ENCODE measurements around the gene GFRA1. TPM values are rescaled to one million over a fixed set of nuclear protein-coding genes. Genes with fewer than 3 reads are reported as not detected.

The GFRA1 gene
- total RNA-seq, 2 experiments from 2014 or later, result not detected

- no peaks in the 10 kb centered on the region for H3K36me3 ChIP-seq (ENCODE audit: insufficient read depth, low read length)
- intact Hi-C loops (cut with DNase I, micrococcal nuclease), result no loop called here
- Mint-ChIP-seq H3K4me3 (no peak overlapping the region), H3K9me3 (peaks cover 6% of the 10 kb centered on the region), H3K27me3 (no peaks in the 10 kb centered on the region), H3K27ac (no peak overlapping the region), H3K36me3 (ENCODE audit: low read depth) (no peaks in the 10 kb centered on the region), H3K4me1 (ENCODE audit: low read depth) (no peaks in the 10 kb centered on the region)
- ChIA-PET POLR2A (no interaction called here), CTCF (no interaction called here)
- DNase-seq (no peak), ATAC-seq (ENCODE audit: poor library complexity) (no peak)
- H3K4me3 ChIP-seq (ENCODE audit: low read length), result no peak overlapping the region
- peaks cover 0 to 11% of the 10 kb centered on the region in 2 experiments for H3K9me3 ChIP-seq (ENCODE audit: control insufficient read depth in 1 of 2, insufficient read depth in 1 of 2, low read length in 2 of 2)
- no peaks in the 10 kb centered on the region for H3K27me3 ChIP-seq (ENCODE audit: control insufficient read depth in 1 of 2, insufficient read depth in 2 of 2, low read length in 2 of 2)
- no peak overlapping the region for H3K27ac ChIP-seq (ENCODE audit: low read depth in 1 of 2, low read length in 2 of 2)
- TF ChIP-seq CTCF (IDR thresholded peaks at IDR 0.05), result no peak
- H3K4me1 ChIP-seq (ENCODE audit: insufficient read depth, low read length), result no peaks in the 10 kb centered on the region
Measured at GRCh38 chr10:116101616-116102315, 171.2 kb downstream of the GFRA1 start.

- Mint-ChIP-seq H3K4me3 (no peak overlapping the region), H3K27me3 (no peaks in the 10 kb centered on the region), H3K4me1 (ENCODE audit: low read depth) (no peaks in the 10 kb centered on the region), H3K9me3 (peaks cover 6% of the 10 kb centered on the region), H3K36me3 (ENCODE audit: low read depth) (no peaks in the 10 kb centered on the region), H3K27ac (no peak overlapping the region)
- DNase-seq (no peak), ATAC-seq (ENCODE audit: poor library complexity) (no peak)
- Histone ChIP-seq H3K4me1 (ENCODE audit: insufficient read depth, low read length) (no peaks in the 10 kb centered on the region), H3K36me3 (ENCODE audit: insufficient read depth, low read length) (no peaks in the 10 kb centered on the region), H3K4me3 (ENCODE audit: low read length) (no peak overlapping the region), H3K27me3 (ENCODE audit: control insufficient read depth in 1 of 2, insufficient read depth in 2 of 2, low read length in 2 of 2) (no peaks in the 10 kb centered on the region), H3K9me3 (ENCODE audit: control insufficient read depth in 1 of 2, insufficient read depth in 1 of 2, low read length in 2 of 2) (peaks cover 0 to 11% of the 10 kb centered on the region in 2 experiments), H3K27ac (ENCODE audit: low read depth in 1 of 2, low read length in 2 of 2) (no peak overlapping the region)
- intact Hi-C loops (cut with DNase I, micrococcal nuclease), result no loop called here
- CTCF ChIA-PET, result no interaction called here
- POLR2A ChIA-PET, result no interaction called here
- no peak for TF ChIP-seq CTCF (IDR thresholded peaks at IDR 0.05)
Measured at GRCh38 chr10:116100984-116101383, 172.0 kb downstream of the GFRA1 start.

- Mint-ChIP-seq H3K4me1 (ENCODE audit: low read depth) (no peaks in the 10 kb centered on the region), H3K4me3 (no peak overlapping the region), H3K36me3 (ENCODE audit: low read depth) (no peaks in the 10 kb centered on the region), H3K27ac (no peak overlapping the region), H3K9me3 (peaks cover 6% of the 10 kb centered on the region), H3K27me3 (no peaks in the 10 kb centered on the region)
- no peaks in the 10 kb centered on the region for H3K4me1 ChIP-seq (ENCODE audit: insufficient read depth, low read length)
- H3K4me3 ChIP-seq (ENCODE audit: low read length), result no peak overlapping the region
- no peaks in the 10 kb centered on the region for H3K27me3 ChIP-seq (ENCODE audit: control insufficient read depth in 1 of 2, insufficient read depth in 2 of 2, low read length in 2 of 2)
- no peak for TF ChIP-seq CTCF (IDR thresholded peaks at IDR 0.05)
- H3K9me3 ChIP-seq (ENCODE audit: control insufficient read depth in 1 of 2, insufficient read depth in 1 of 2, low read length in 2 of 2), result peaks cover 0 to 7% of the 10 kb centered on the region in 2 experiments
- CTCF ChIA-PET, result no interaction called here
- DNase-seq, result no peak
- H3K27ac ChIP-seq (ENCODE audit: low read depth in 1 of 2, low read length in 2 of 2), result no peak overlapping the region
- POLR2A ChIA-PET, result no interaction called here
- intact Hi-C loops (cut with DNase I, micrococcal nuclease), result no loop called here
- H3K36me3 ChIP-seq (ENCODE audit: insufficient read depth, low read length), result no peaks in the 10 kb centered on the region
- ATAC-seq (ENCODE audit: poor library complexity), result no peak
Measured at GRCh38 chr10:116099023-116099420, 174.0 kb downstream of the GFRA1 start.
